ENCODE results near the gene NTSR2. TPM values are rescaled to one million over a fixed set of nuclear protein-coding genes. Genes with fewer than 3 reads are reported as not detected.

Gene NTSR2
- total RNA-seq, 1 experiment from 2014 or later: 0.36 TPM

- DNase-seq (ENCODE audit: low read depth): no peak
Observed at GRCh38 chr2:11628675-11629074, 41.3 kb downstream of the NTSR2 start.

GRCh38 chr2:11625671-11626070 is 44.3 kb downstream of the NTSR2 start:
- DNase-seq (ENCODE audit: low read depth): no peak

GRCh38 chr2:11624893-11625292 is 45.1 kb downstream of the NTSR2 start:
- no peak for DNase-seq (ENCODE audit: low read depth)

GRCh38 chr2:11622611-11623010 is 47.4 kb downstream of the NTSR2 start:
- DNase-seq (ENCODE audit: low read depth): no peak

- DNase-seq (ENCODE audit: low read depth): no peak
Observed at GRCh38 chr2:11621410-11621809, 48.6 kb downstream of the NTSR2 start.

GRCh38 chr2:11618708-11619062 is 51.3 kb downstream of the NTSR2 start:
- no peak for DNase-seq (ENCODE audit: low read depth)

- DNase-seq (ENCODE audit: low read depth): no peak
Observed at GRCh38 chr2:11617984-11618707, 51.8 kb downstream of the NTSR2 start.

- DNase-seq (ENCODE audit: low read depth): no peak
Observed at GRCh38 chr2:11617527-11617926, 52.5 kb downstream of the NTSR2 start.

GRCh38 chr2:11616851-11617415 is 53.1 kb downstream of the NTSR2 start:
- DNase-seq (ENCODE audit: low read depth): no peak

GRCh38 chr2:11616097-11616687 is 53.8 kb downstream of the NTSR2 start:
- no peak for DNase-seq (ENCODE audit: low read depth)

GRCh38 chr2:11615209-11615608 is 54.8 kb downstream of the NTSR2 start:
- DNase-seq (ENCODE audit: low read depth): no peak

- no peak for DNase-seq (ENCODE audit: low read depth)
Observed at GRCh38 chr2:11613297-11613696, 56.7 kb downstream of the NTSR2 start.

GRCh38 chr2:11612553-11613215 is 57.3 kb downstream of the NTSR2 start:
- DNase-seq (ENCODE audit: low read depth): no peak

- no peak for DNase-seq (ENCODE audit: low read depth)
Observed at GRCh38 chr2:11611251-11611650, 58.7 kb downstream of the NTSR2 start.

- DNase-seq (ENCODE audit: low read depth): no peak
Observed at GRCh38 chr2:11610624-11611242, 59.3 kb downstream of the NTSR2 start.

Other genes starting within 250 kb of the NTSR2 start
- gene E2F6, start 204.0 kb downstream of the NTSR2 start, total RNA-seq (2014; rRNA removed; shearing (Covaris generic)): 19.1 and 22.0 TPM in 2 replicates
- gene GREB1, start 136.2 kb downstream of the NTSR2 start, total RNA-seq (2014; rRNA removed; shearing (Covaris generic)): 0.78 and 0.84 TPM in 2 replicates
- 22.6 and 25.0 TPM in 2 replicates for gene LPIN1, start 76.4 kb upstream of the NTSR2 start, total RNA-seq (2014; rRNA removed; shearing (Covaris generic))

Data from RPMI7951 (cell line).